Endothelial cell of umbilical vein (primary cell): ENCODE data around the gene DHRS7B.

Experiments
- CTCF ChIP-seq, 2 donors: IDR thresholded peaks; 1 replicate in 1 of 2; 2 replicates in 1 of 2; pipeline ENCODE4 v1.5.1; 2011; ENCODE audit warnings: low read length in 2 of 2, mild to moderate bottlenecking in 2 of 2, moderate library complexity in 2 of 2, control low read depth in 1 of 2, inconsistent platforms in 1 of 2, low read depth in 1 of 2; ENCODE audit not compliant: insufficient read depth in 1 of 2; ENCODE audit errors: extremely low read depth in 1 of 2
- POLR2AphosphoS5 ChIP-seq: IDR thresholded peaks from 2 replicates; pipeline ENCODE4 v1.6.1; 2012; ENCODE audit warnings: low read depth, mild to moderate bottlenecking, control low read depth, low read length, moderate library complexity; ENCODE audit not compliant: insufficient read depth

- no peak for TF ChIP-seq CTCF (IDR thresholded peaks at IDR 0.05; ENCODE audit: extremely low read depth in 1 of 2, insufficient read depth in 1 of 2, low read depth in 1 of 2, low read length in 2 of 2)
- TF ChIP-seq POLR2AphosphoS5 = no peak
These were observed 86.3 kb downstream of the DHRS7B start for GRCh38 chr17:21212826-21213637.
